Astrocyte (in vitro differentiated cells and primary cell): Measurements from ENCODE around the gene MAPK12. TPM values are rescaled to one million over a fixed set of nuclear protein-coding genes. Genes with fewer than 3 reads are reported as not detected.

ENCODE experiments used
- DNase-seq: peaks from one replicate; pipeline ENCODE4 v3.0.0-alpha.2; 2010; ENCODE audit warnings: low read depth
- FAIRE-seq: peaks from 2 replicates; lab custom pipeline; 2011; peaks lifted over from hg19 to GRCh38; lab: Jason Lieb, UNC
- H2AFZ ChIP-seq: 2 replicates; pipeline ENCODE4 v1.6.0; 2012; ENCODE audit warnings: low read depth, low read length, inconsistent platforms
- H3K27ac ChIP-seq: 2 replicates; pipeline ENCODE4 v1.5.1; 2011; ENCODE audit warnings: low read depth, low read length, inconsistent platforms
- H3K27me3 ChIP-seq: 2 replicates; pipeline ENCODE4 v1.6.0; 2011; ENCODE audit warnings: low read length, inconsistent platforms; ENCODE audit not compliant: insufficient read depth
- H3K36me3 ChIP-seq: 2 replicates; pipeline ENCODE4 v1.5.1; 2011; ENCODE audit warnings: low read length, inconsistent platforms; ENCODE audit not compliant: insufficient read depth
- H3K4me1 ChIP-seq: 2 replicates; pipeline ENCODE4 v1.5.1; 2011; ENCODE audit warnings: low read length, inconsistent platforms; ENCODE audit not compliant: insufficient read depth
- H3K4me2 ChIP-seq: 2 replicates; pipeline ENCODE4 v1.6.0; 2012; ENCODE audit warnings: low read length, inconsistent platforms
- H3K4me3 ChIP-seq: 2 replicates; pipeline ENCODE4 v1.5.1; 2011; ENCODE audit warnings: low read depth, mild to moderate bottlenecking, low read length, inconsistent platforms; ENCODE audit not compliant: insufficient read depth
- H3K79me2 ChIP-seq: 2 replicates; pipeline ENCODE4 v1.6.0; 2012; ENCODE audit warnings: mild to moderate bottlenecking, low read length, inconsistent platforms; ENCODE audit not compliant: insufficient read depth
- H3K9ac ChIP-seq: 2 replicates; pipeline ENCODE4 v1.6.0; 2012; ENCODE audit warnings: mild to moderate bottlenecking, low read length, inconsistent platforms
- H3K9me3 ChIP-seq: 2 replicates; pipeline ENCODE4 v1.5.1; 2012; ENCODE audit warnings: low read depth, mild to moderate bottlenecking, low read length, inconsistent platforms; ENCODE audit not compliant: insufficient read depth
- H4K20me1 ChIP-seq: 2 replicates; pipeline ENCODE4 v1.6.0; 2012; ENCODE audit warnings: low read length, inconsistent platforms; ENCODE audit not compliant: insufficient read depth
- H3K27ac Mint-ChIP-seq: one replicate; pipeline ENCODE4 v1.8.0; 2021; ENCODE audit warnings: mild to moderate bottlenecking, mixed read lengths; ENCODE audit not compliant: unreplicated experiment
- H3K27me3 Mint-ChIP-seq: one replicate; pipeline ENCODE4 v1.8.0; 2021; ENCODE audit warnings: low read depth, mixed read lengths; ENCODE audit not compliant: unreplicated experiment
- H3K36me3 Mint-ChIP-seq: one replicate; pipeline ENCODE4 v1.8.0; 2021; ENCODE audit warnings: low read depth, mixed read lengths; ENCODE audit not compliant: unreplicated experiment
- H3K4me1 Mint-ChIP-seq: one replicate; pipeline ENCODE4 v1.8.0; 2021; ENCODE audit warnings: low read depth, mixed read lengths; ENCODE audit not compliant: unreplicated experiment
- H3K4me3 Mint-ChIP-seq: one replicate; pipeline ENCODE4 v1.8.0; 2021; ENCODE audit warnings: mild to moderate bottlenecking, moderate library complexity, mixed read lengths; ENCODE audit not compliant: unreplicated experiment
- H3K9me3 Mint-ChIP-seq: one replicate; pipeline ENCODE4 v1.8.0; 2021; ENCODE audit warnings: mild to moderate bottlenecking, mixed read lengths; ENCODE audit not compliant: unreplicated experiment
- CTCF ChIP-seq: IDR thresholded peaks from 2 replicates; pipeline ENCODE4 v1.5.1; 2011; ENCODE audit warnings: low read depth, mild to moderate bottlenecking, inconsistent platforms, low read length, moderate library complexity; ENCODE audit not compliant: insufficient read depth
- EZH2 ChIP-seq: IDR thresholded peaks from 2 replicates; pipeline ENCODE4 v1.6.1; 2012; ENCODE audit warnings: mild to moderate bottlenecking, low read length, inconsistent platforms; ENCODE audit not compliant: insufficient read depth
- total RNA-seq: library from RNA; stranded (reverse); gene quantifications from 2 replicates; pipeline ENCODE4 v1.2.1, GENCODE V29; 2021

Gene MAPK12
- total RNA-seq, 1 donor from 2014 or later, result 36.4 TPM

GRCh38 chr22:50258361-50259292 is 2.9 kb downstream of the MAPK12 start:
- Mint-ChIP-seq H3K9me3 (no peaks in the 10 kb centered on the region), H3K36me3 (peaks cover 2% of the 10 kb centered on the region), H3K27ac (no peak overlapping the region), H3K4me3 (peak overlapping the region; percentile 22), H3K4me1 (peaks cover 7% of the 10 kb centered on the region), H3K27me3 (no peaks in the 10 kb centered on the region)
- Histone ChIP-seq H3K36me3 (no peaks in the 10 kb centered on the region), H2AFZ (no peak overlapping the region), H3K79me2 (peaks cover 26% of the 10 kb centered on the region), H3K27me3 (no peaks in the 10 kb centered on the region), H3K9ac (no peak overlapping the region), H3K27ac (no peak overlapping the region), H3K4me3 (no peak overlapping the region), H3K4me1 (peaks cover 17% of the 10 kb centered on the region), H3K4me2 (no peak overlapping the region), H3K9me3 (no peaks in the 10 kb centered on the region), H4K20me1 (peaks cover 17% of the 10 kb centered on the region)
- no peak for FAIRE-seq
- DNase-seq, result no peak
- TF ChIP-seq CTCF (no peak), EZH2 (no peak)

GRCh38 chr22:50257451-50258360 is 3.8 kb downstream of the MAPK12 start:
- H3K4me3 ChIP-seq, result no peak overlapping the region
- H3K4me1 Mint-ChIP-seq, result peaks cover 7% of the 10 kb centered on the region
- DNase-seq (no peak), FAIRE-seq (no peak)
- H3K36me3 Mint-ChIP-seq, result peaks cover 2% of the 10 kb centered on the region
- no peak overlapping the region for H3K9ac ChIP-seq
- no peak for TF ChIP-seq EZH2
- peaks cover 20% of the 10 kb centered on the region for H4K20me1 ChIP-seq
- no peaks in the 10 kb centered on the region for H3K27me3 Mint-ChIP-seq
- H3K27ac Mint-ChIP-seq, result no peak overlapping the region
- H3K4me2 ChIP-seq, result no peak overlapping the region
- no peaks in the 10 kb centered on the region for H3K9me3 ChIP-seq
- H3K4me3 Mint-ChIP-seq, result no peak overlapping the region
- H3K36me3 ChIP-seq, result no peaks in the 10 kb centered on the region
- peaks cover 14% of the 10 kb centered on the region for H3K4me1 ChIP-seq
- no peak overlapping the region for H3K27ac ChIP-seq
- H3K27me3 ChIP-seq, result no peaks in the 10 kb centered on the region
- no peak overlapping the region for H2AFZ ChIP-seq
- peaks cover 26% of the 10 kb centered on the region for H3K79me2 ChIP-seq
- H3K9me3 Mint-ChIP-seq, result no peaks in the 10 kb centered on the region

GRCh38 chr22:50257041-50257440 is 4.4 kb downstream of the MAPK12 start:
- Mint-ChIP-seq H3K36me3 (peaks cover 2% of the 10 kb centered on the region), H3K4me3 (no peak overlapping the region), H3K9me3 (no peaks in the 10 kb centered on the region), H3K27ac (no peak overlapping the region), H3K27me3 (no peaks in the 10 kb centered on the region), H3K4me1 (peaks cover 7% of the 10 kb centered on the region)
- DNase-seq (no peak), FAIRE-seq (no peak)
- no peak overlapping the region for H3K4me3 ChIP-seq
- H3K9ac ChIP-seq, result no peak overlapping the region
- peaks cover 26% of the 10 kb centered on the region for H4K20me1 ChIP-seq
- H3K4me2 ChIP-seq, result no peak overlapping the region
- no peaks in the 10 kb centered on the region for H3K27me3 ChIP-seq
- no peaks in the 10 kb centered on the region for H3K9me3 ChIP-seq
- H3K79me2 ChIP-seq, result peaks cover 26% of the 10 kb centered on the region
- no peak for TF ChIP-seq EZH2
- H2AFZ ChIP-seq, result no peak overlapping the region
- no peak overlapping the region for H3K27ac ChIP-seq
- H3K36me3 ChIP-seq, result no peaks in the 10 kb centered on the region
- H3K4me1 ChIP-seq, result peaks cover 8% of the 10 kb centered on the region
